ENCODE data around the gene HOXB7. TPM values are rescaled to one million over a fixed set of nuclear protein-coding genes. Genes with fewer than 3 reads are reported as not detected.

The HOXB7 gene
- total and polyA plus RNA-seq, 4 donors, result 16.6 to 99.7 (median 49.7) TPM

DNA sequence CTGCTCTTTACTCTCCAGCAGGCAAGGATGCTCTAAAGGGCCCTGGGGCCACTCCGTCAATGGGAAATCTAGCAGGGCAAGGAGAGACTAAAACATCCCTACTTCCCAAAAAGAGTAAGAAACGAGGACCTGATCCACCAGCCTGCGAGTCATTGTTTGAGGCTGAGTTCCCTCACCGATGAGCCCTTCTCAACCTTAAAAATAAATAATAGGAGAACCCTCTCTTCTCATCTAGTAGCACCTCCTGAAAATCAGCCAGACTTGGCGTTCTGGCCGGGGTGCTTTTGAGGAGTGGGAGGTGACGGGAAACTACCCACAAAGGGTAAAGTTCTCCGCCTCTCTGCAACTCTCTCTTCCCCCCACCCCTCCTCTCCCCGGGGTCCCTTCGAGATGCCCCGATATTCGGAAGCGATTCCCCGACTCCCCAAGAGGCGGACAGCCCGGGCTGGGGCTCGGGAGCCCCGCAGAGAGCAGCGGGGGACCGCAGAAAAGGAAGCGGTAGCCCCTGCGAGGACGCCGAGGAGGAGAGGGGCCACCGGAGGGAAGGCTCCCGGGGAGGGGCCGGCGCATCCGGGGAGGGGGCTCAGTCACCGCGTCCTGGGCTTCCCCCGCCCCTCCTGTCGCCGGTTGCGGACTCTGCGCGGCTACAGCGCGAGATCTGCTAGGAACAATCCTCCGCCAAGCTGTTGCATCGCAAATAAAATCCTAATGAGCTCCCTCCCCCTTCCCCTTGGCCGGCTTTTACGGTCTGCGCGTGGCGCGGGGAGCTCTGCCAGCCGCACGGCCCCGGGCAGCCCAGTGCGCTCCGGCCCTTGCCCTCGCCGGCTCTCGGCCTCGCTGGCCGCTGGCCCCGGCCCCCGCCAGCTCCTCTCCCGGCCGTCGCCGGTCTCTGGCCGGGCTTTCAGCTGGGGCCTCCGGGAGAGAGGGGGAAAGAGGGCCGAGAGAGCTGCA, 14.0 kb upstream of the HOXB7 start:
- Histone ChIP-seq H3K4me3 (ENCODE audit: low read depth, low read length) (peak overlapping the region; percentile 73), H3K9me3 (ENCODE audit: control insufficient read depth, insufficient read depth, low read length) (no peaks in the 10 kb centered on the region), H3K27ac (ENCODE audit: low read depth, low read length) (peak overlapping the region; percentile 93), H3K27me3 (ENCODE audit: control insufficient read depth, insufficient read depth, low read length) (peaks cover 36% of the 10 kb centered on the region), H3K4me1 (ENCODE audit: control insufficient read depth, insufficient read depth, low read length) (peaks cover 69% of the 10 kb centered on the region), H3K36me3 (ENCODE audit: control insufficient read depth, insufficient read depth, low read length) (peaks cover 6% of the 10 kb centered on the region)
- WGBS (ENCODE audit: insufficient coverage), result under 1% methylated on average over 51 of the region's 66 CpGs
- DNase-seq (ENCODE audit: low read depth in 4 of 6, low spot score in 6 of 6), result peak in 4 of 6 donors; percentile 60 to 89 (median 70)

DNA sequence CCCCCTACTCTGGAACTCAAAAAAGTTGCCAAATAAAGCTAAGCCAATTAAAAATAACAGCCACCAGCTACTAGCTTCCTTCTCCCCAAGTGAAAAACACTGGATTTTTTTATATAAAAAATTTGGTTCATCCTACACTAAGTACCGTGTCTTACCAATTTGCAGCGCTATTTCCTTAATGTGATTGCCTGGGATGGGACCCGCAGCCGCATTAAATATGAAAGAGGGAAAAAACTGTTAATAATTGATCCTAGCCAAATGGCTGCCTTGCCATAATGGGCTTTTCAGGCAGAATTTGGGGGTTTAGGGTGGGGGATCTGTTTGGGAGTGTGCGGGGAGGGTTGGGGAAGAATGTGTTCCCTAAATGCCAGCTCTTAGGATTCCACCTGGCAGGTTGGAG, 13.3 kb upstream of the HOXB7 start:
- peak overlapping the region; percentile 93 for H3K27ac ChIP-seq (ENCODE audit: low read depth, low read length)
- 29% methylated on average over 3 of the region's 5 CpGs for WGBS (ENCODE audit: insufficient coverage)
- peak in 2 of 6 donors; percentile 24 to 84 for DNase-seq (ENCODE audit: low read depth in 4 of 6, low spot score in 6 of 6)

DNA sequence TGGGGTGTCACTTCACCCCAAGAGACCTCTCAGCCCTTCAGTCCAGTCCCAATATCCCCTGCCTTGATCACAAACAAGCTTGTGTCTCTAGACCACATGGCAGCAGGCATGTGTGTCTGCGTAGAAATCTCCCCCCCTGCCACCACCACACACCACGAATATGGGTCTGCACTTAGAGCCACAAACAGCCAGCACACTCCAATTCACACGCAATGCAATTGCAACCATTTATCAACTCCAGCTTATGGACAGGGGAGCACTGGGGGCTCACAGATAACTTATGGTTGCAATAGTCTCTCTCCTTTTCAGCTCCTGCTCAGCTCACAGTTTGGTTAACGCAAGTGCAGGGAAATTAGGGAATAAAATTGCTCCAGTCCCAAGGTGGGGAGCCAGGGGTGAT, 12.8 kb upstream of the HOXB7 start:
- Histone ChIP-seq H3K27ac (ENCODE audit: low read depth, low read length) (peak overlapping the region; percentile 65), H3K4me3 (ENCODE audit: low read depth, low read length) (peak overlapping the region; percentile 27), H3K4me1 (ENCODE audit: control insufficient read depth, insufficient read depth, low read length) (peaks cover 78% of the 10 kb centered on the region), H3K27me3 (ENCODE audit: control insufficient read depth, insufficient read depth, low read length) (peaks cover 31% of the 10 kb centered on the region), H3K36me3 (ENCODE audit: control insufficient read depth, insufficient read depth, low read length) (peaks cover 6% of the 10 kb centered on the region), H3K9me3 (ENCODE audit: control insufficient read depth, insufficient read depth, low read length) (no peaks in the 10 kb centered on the region)
- peak in 3 of 6 donors; percentile 30 to 92 (median 40) for DNase-seq (ENCODE audit: low read depth in 4 of 6, low spot score in 6 of 6)
- WGBS (ENCODE audit: insufficient coverage), result 16% methylated on average over 3 of the region's 4 CpGs

More for the DNA sequence above, 13.3 kb upstream of the HOXB7 start:
- H3K9me3 ChIP-seq (ENCODE audit: control insufficient read depth, insufficient read depth, low read length), result no peaks in the 10 kb centered on the region
- peaks cover 32% of the 10 kb centered on the region for H3K27me3 ChIP-seq (ENCODE audit: control insufficient read depth, insufficient read depth, low read length)
- peak overlapping the region; percentile 73 for H3K4me3 ChIP-seq (ENCODE audit: low read depth, low read length)
- H3K4me1 ChIP-seq (ENCODE audit: control insufficient read depth, insufficient read depth, low read length), result peaks cover 73% of the 10 kb centered on the region
- H3K36me3 ChIP-seq (ENCODE audit: control insufficient read depth, insufficient read depth, low read length), result peaks cover 6% of the 10 kb centered on the region

DNA sequence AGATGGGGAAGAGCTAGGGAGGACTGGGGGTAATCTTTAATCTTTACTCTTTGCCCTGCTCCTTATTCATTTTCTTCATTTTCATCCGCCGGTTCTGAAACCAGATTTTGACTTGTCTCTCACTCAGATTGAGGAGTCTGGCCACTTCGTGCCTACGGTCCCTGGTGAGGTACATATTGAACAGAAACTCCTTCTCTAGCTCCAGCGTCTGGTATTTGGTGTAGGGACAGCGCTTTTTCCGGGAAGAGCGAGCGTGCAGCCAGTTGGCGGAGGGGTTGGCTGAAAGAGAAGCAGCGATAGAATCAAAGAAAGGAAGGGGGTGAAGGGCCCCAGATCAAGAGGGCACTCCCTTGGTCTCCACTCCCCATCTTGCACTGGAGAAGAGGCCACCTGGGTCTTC, 12.0 kb upstream of the HOXB7 start:
- Histone ChIP-seq H3K27me3 (ENCODE audit: control insufficient read depth, insufficient read depth, low read length) (peaks cover 31% of the 10 kb centered on the region), H3K36me3 (ENCODE audit: control insufficient read depth, insufficient read depth, low read length) (peaks cover 6% of the 10 kb centered on the region), H3K4me3 (ENCODE audit: low read depth, low read length) (peak overlapping the region; percentile 27), H3K27ac (ENCODE audit: low read depth, low read length) (peak overlapping the region; percentile 65), H3K4me1 (ENCODE audit: control insufficient read depth, insufficient read depth, low read length) (peaks cover 79% of the 10 kb centered on the region), H3K9me3 (ENCODE audit: control insufficient read depth, insufficient read depth, low read length) (no peaks in the 10 kb centered on the region)
- DNase-seq (ENCODE audit: low read depth in 4 of 6, low spot score in 6 of 6), result peak in 2 of 6 donors; percentile 31 to 71
- WGBS (ENCODE audit: insufficient coverage), result no CpG with 5 or more reads among the region's 11 CpGs

DNA sequence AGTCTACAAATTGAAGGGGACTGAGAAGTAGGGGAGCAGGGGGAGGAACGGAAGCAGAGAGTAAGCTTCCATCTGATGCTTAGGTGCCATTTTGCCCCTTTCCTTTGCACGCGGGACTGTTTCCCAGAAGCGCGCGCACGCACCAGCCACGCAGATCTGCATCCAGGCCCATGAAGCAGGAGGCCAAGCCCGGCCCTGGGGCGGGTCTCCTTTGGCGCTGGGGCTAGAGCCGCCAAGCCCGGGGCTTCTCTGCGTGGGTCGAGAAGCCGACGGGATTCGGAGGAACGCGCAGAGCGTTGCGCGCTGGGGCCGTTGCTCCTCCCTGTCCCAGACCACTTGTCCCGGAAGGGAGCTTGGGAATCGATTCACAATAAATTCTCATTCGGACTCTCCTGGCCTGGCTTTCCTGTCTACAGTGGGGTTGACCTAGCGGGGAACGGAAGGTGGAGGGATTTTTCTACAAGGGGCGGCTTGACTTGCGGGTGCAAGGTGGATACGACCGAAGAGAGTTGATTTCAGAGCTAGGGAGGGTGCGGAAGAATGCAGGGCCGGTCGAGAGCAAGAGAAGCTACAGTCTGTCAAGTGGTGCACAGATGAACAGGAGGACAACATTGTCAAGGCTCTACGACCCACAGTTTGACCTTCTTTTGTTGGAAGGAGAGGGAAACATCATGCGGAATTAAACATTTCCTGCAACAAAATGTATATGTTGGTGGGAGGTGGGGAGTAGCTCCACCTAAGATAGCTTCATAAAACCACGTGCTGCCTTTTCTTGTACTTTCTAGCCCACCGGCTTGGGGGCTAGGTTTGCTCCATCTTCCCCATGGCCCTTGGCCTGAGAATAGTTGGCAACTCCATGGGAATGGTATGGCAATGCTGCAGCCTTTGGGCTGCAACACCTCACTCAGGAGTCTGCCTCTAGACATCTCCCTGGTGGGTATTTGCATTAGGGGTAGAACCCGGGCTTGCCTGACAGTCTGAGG, 10.9 kb upstream of the HOXB7 start:
- Histone ChIP-seq H3K27me3 (ENCODE audit: control insufficient read depth, insufficient read depth, low read length) (peaks cover 22% of the 10 kb centered on the region), H3K9me3 (ENCODE audit: control insufficient read depth, insufficient read depth, low read length) (no peaks in the 10 kb centered on the region), H3K36me3 (ENCODE audit: control insufficient read depth, insufficient read depth, low read length) (peaks cover 6% of the 10 kb centered on the region), H3K27ac (ENCODE audit: low read depth, low read length) (peak overlapping the region; percentile 99), H3K4me1 (ENCODE audit: control insufficient read depth, insufficient read depth, low read length) (peaks cover 78% of the 10 kb centered on the region), H3K4me3 (ENCODE audit: low read depth, low read length) (peak overlapping the region; percentile 33)
- peak in 5 of 6 donors; percentile 22 to 79 (median 38) for DNase-seq (ENCODE audit: low read depth in 4 of 6, low spot score in 6 of 6)
- WGBS (ENCODE audit: insufficient coverage), result 13% methylated on average over 38 of the region's 41 CpGs

DNA sequence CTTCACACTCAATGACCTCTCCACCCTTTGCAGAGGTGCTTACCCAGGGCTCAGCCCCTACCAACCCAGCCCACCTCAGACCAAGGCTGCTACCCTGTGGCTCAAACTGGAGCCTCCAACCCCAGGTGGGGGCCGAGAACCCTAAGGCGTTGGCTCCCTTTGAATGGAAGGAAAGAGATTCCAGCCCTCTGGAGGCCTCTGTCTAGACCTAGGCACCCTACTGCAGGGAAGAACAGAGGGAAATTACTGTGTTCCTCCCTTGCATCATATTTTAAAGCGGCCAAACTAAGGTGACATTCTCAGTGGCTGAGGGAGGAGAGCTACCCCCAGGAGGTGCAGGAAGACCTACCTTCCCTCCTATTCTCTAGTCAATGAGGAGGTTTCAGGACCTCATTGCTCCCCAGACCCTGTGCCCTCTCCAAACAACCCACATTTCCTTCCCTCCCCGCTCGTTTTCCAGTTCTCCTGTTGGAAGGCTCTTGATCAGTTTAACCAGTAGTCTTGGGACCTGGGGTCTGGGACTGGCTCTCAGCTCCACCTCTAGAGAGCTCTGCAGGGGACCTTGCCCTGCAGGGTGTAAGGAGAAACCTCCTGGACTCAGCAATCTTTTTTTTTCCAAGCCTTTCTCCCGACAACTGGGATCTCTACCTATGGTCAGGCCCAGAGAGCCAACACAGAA, 9.8 kb upstream of the HOXB7 start:
- DNase-seq (ENCODE audit: low read depth in 4 of 6, low spot score in 6 of 6), result peak in 5 of 6 donors; percentile 24 to 82 (median 36)
- Histone ChIP-seq H3K36me3 (ENCODE audit: control insufficient read depth, insufficient read depth, low read length) (peaks cover 6% of the 10 kb centered on the region), H3K27ac (ENCODE audit: low read depth, low read length) (peak overlapping the region; percentile 99), H3K9me3 (ENCODE audit: control insufficient read depth, insufficient read depth, low read length) (no peaks in the 10 kb centered on the region), H3K27me3 (ENCODE audit: control insufficient read depth, insufficient read depth, low read length) (peaks cover 24% of the 10 kb centered on the region), H3K4me3 (ENCODE audit: low read depth, low read length) (peak overlapping the region; percentile 65), H3K4me1 (ENCODE audit: control insufficient read depth, insufficient read depth, low read length) (peaks cover 84% of the 10 kb centered on the region)
- 30% methylated on average over 2 of the region's 6 CpGs for WGBS (ENCODE audit: insufficient coverage)

DNA sequence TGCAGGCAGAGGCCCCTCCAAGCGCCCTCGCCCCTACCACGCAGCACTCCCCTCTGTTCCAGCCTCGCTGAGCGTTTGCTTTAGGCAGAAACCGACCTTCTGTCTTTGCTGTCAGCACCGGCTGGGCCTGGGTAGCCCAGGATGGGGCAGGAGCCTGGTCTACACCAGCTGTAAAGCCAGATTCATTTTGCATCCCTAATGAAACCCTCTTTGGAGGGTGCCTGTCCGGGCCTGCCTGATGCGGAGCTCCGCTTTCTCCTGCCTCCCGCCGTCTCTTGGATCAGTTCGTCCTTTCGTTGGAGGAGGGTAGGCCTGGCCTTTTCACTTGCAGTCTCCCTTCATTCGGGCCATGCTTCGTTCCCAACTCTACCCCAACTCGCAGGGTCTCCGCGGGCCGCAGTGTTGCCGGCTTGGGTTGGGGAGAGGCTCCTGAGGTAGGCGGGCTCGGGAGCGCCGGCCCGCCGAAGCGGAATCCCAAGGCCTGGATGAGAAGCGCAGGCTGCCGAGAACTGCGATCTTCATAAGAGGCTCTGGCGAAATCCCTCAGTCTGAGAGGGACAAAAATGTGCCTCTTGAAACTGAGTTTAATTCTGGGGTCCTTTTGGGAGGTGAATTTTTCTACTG, 9.1 kb upstream of the HOXB7 start:
- peak; percentile 36 to 79 (median 54) for DNase-seq (ENCODE audit: low read depth in 4 of 6, low spot score in 6 of 6)
- Histone ChIP-seq H3K4me1 (ENCODE audit: control insufficient read depth, insufficient read depth, low read length) (peaks cover 83% of the 10 kb centered on the region), H3K4me3 (ENCODE audit: low read depth, low read length) (peak overlapping the region; percentile 65)

DNA sequence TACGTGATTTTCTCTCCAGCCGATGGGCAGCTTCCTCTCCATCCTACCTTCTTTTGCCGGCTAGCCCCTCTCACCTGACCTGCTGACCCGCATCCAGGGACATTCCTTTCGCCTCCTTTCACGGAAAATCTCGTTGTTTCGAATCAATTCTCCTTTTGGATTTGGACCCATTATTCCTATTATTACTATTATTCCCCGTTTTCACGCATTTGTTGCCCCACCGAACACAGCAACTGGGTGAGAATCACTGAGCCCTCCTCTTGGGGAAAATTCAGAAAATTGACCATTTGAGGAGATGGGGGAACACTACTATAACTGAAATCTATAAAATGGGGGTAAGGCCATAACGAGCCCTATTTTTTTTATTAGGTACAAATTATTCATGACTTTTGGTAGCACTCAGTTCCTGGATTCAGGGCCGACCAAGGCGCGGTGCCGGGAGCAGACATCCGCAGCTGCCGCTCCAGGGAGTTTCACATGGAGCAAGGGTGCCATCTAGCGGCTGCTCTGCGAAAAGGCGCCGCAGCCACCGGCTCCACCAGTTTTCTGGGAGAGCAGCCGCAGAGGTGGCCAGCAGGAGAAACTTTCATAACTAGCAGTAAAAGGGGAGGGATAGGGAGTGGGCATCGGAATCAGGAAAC, 7.6 kb upstream of the HOXB7 start:
- H3K4me3 ChIP-seq (ENCODE audit: low read depth, low read length), result peak overlapping the region; percentile 65
- H3K27me3 ChIP-seq (ENCODE audit: control insufficient read depth, insufficient read depth, low read length), result peaks cover 14% of the 10 kb centered on the region
- no peaks in the 10 kb centered on the region for H3K9me3 ChIP-seq (ENCODE audit: control insufficient read depth, insufficient read depth, low read length)
- H3K4me1 ChIP-seq (ENCODE audit: control insufficient read depth, insufficient read depth, low read length), result peaks cover 74% of the 10 kb centered on the region
- peak; percentile 89 to 98 (median 92) for DNase-seq (ENCODE audit: low read depth in 4 of 6, low spot score in 6 of 6)
- 1% methylated on average over 20 of the region's 25 CpGs for WGBS (ENCODE audit: insufficient coverage)
- peak overlapping the region; percentile 99 for H3K27ac ChIP-seq (ENCODE audit: low read depth, low read length)
- H3K36me3 ChIP-seq (ENCODE audit: control insufficient read depth, insufficient read depth, low read length), result peaks cover 6% of the 10 kb centered on the region

More for the DNA sequence above, 9.1 kb upstream of the HOXB7 start:
- Histone ChIP-seq H3K27me3 (ENCODE audit: control insufficient read depth, insufficient read depth, low read length) (peaks cover 22% of the 10 kb centered on the region), H3K9me3 (ENCODE audit: control insufficient read depth, insufficient read depth, low read length) (no peaks in the 10 kb centered on the region), H3K36me3 (ENCODE audit: control insufficient read depth, insufficient read depth, low read length) (peaks cover 6% of the 10 kb centered on the region), H3K27ac (ENCODE audit: low read depth, low read length) (peak overlapping the region; percentile 99)
- 22% methylated on average over 32 of the region's 32 CpGs for WGBS (ENCODE audit: insufficient coverage)
